ENCODE data around the gene GINS2. TPM values are rescaled to one million over a fixed set of nuclear protein-coding genes. Genes with fewer than 3 reads are reported as not detected.

GINS2 gene
- total RNA-seq, 1 donor from 2014 or later = 39.9 TPM

DNA sequence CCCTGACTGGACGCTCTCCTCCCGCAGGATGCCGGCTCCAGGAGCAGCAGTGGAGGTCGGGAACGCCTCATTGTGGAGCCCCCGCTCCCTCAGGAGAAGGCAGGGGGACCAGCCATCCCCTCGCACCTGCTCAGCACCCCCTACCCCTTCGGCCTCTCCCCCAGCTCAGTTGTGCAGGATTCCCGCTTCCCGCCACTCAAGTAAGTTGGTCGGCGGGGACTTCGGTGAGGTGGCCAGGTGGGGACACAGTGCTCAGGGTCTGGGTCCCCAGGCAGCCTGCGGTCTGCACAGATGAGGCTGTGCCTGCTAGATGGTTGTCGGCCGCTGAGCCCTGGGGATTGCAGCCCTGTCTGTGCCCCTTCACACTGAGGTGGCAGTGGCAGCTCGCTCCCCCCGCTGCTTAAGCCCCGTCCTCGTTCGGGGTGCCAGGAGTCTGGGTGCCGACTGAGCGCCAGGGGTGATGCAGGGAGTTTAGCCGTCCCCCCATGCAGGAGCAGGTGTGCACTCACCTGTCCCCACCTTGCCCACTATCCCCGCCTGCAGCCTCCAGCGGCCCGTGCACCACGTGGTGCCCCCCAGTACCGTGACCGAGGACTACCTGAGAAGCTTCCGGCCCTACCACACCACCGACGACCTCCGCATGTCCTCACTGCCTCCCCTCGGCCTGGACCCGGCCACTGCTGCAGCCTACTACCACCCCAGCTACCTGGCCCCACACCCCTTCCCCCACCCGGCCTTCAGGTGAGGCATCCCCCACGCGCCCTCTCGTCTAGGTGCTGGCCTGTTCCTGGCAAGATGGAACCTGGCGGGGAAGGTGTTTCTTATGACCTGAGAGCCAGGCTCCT, 34.3 kb downstream of the GINS2 start:
- no peaks in the 10 kb centered on the region for H3K9me3 Mint-ChIP-seq
- H3K36me3 Mint-ChIP-seq = peaks cover 4% of the 10 kb centered on the region
- no peaks in the 10 kb centered on the region for H3K27me3 Mint-ChIP-seq
- no peak overlapping the region for H3K4me3 Mint-ChIP-seq
- no peak overlapping the region for H3K27ac Mint-ChIP-seq
- TF ChIP-seq, protein P1, sequence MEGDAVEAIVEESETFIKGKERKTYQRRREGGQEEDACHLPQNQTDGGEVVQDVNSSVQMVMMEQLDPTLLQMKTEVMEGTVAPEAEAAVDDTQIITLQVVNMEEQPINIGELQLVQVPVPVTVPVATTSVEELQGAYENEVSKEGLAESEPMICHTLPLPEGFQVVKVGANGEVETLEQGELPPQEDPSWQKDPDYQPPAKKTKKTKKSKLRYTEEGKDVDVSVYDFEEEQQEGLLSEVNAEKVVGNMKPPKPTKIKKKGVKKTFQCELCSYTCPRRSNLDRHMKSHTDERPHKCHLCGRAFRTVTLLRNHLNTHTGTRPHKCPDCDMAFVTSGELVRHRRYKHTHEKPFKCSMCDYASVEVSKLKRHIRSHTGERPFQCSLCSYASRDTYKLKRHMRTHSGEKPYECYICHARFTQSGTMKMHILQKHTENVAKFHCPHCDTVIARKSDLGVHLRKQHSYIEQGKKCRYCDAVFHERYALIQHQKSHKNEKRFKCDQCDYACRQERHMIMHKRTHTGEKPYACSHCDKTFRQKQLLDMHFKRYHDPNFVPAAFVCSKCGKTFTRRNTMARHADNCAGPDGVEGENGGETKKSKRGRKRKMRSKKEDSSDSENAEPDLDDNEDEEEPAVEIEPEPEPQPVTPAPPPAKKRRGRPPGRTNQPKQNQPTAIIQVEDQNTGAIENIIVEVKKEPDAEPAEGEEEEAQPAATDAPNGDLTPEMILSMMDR (conservative IDR thresholded peaks at IDR 0.05) = no peak
- peaks cover 14% of the 10 kb centered on the region for H3K4me1 Mint-ChIP-seq (ENCODE audit: unreplicated experiment)
- no peak for DNase-seq (ENCODE audit: extremely low spot score, unreplicated experiment)

DNA sequence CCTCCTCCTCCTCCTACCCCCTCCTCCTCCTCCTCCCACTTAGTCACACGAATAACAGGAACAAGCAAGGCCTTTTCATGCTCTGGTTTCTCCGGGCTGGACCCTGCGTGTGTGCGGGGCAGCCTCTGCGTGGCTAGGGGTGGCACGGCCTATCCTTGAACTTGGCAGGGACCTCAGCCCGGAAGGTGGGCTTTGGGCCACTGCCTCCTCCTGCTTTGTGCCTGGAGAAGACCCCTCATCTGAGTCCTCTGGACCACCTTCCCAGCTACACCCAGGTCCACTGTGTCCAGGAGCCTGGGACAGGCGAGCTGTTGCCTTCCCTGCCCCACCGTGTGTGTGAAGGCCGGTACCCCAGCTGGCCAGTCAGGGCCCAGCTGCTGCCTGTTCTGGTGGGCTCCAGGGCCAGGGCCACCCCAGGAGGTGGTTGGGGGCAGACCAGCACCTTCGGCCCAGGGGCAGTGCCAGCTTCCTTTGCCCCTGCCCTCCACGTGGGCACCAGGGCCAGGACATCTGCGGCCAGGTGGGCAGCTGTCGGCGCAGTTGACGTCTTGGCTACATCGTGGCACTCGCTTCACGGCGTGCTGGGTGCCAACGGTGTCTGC, 35.4 kb downstream of the GINS2 start:
- Mint-ChIP-seq H3K4me1 (ENCODE audit: unreplicated experiment) (peaks cover 15% of the 10 kb centered on the region), H3K27me3 (no peaks in the 10 kb centered on the region), H3K36me3 (peaks cover 8% of the 10 kb centered on the region), H3K4me3 (no peak overlapping the region), H3K27ac (no peak overlapping the region), H3K9me3 (no peaks in the 10 kb centered on the region)
- no peak for DNase-seq (ENCODE audit: extremely low spot score, unreplicated experiment)
- TF ChIP-seq, protein P1 (conservative IDR thresholded peaks at IDR 0.05) = no peak

DNA sequence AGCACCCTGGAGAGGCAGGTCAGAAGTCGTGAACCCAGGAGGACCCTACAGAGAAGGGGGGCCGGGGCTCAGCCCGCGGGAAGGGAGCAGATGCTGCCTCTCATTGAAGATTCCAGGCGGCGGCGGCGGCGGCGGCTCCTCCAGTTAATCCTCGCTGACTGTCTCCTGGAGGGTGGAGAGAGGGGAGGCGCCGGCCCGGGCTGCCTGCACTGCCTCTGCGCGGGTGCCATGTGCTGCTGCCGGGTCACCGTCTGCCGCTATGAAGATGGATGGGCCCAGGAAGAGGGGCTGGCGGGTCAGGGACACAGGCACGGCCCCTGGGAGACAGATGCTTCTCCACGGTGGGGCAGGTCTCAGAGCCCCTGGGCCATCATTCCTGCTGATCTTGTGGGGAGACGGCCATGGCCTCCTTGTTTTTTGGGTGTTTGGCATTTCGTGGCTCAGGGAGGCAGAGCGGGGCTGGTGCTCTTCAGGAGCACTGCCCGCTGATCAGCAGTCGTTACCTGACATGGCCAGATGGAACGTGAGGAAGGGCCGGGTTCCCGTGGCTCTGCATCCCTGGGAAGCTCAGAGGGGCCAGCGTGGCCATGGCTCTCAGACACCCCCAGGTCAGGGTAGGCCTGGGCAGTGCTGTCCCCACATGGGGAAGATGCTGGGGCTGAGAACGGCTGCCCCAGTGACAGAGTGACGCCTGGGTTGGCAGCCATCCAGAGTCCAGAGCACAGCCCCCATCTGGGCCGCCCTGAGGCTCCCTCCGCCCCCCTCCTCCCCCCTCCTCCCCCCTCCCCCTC, 36.1 kb downstream of the GINS2 start:
- TF ChIP-seq, protein P1 (conservative IDR thresholded peaks at IDR 0.05) = no peak
- H3K9me3 Mint-ChIP-seq = no peaks in the 10 kb centered on the region
- H3K27ac Mint-ChIP-seq = peak overlapping the region; percentile 74
- peak overlapping the region; percentile 72 for H3K4me3 Mint-ChIP-seq
- H3K36me3 Mint-ChIP-seq = peaks cover 6% of the 10 kb centered on the region
- H3K4me1 Mint-ChIP-seq (ENCODE audit: unreplicated experiment) = peaks cover 15% of the 10 kb centered on the region
- no peak for DNase-seq (ENCODE audit: extremely low spot score, unreplicated experiment)
- H3K27me3 Mint-ChIP-seq = no peaks in the 10 kb centered on the region

DNA sequence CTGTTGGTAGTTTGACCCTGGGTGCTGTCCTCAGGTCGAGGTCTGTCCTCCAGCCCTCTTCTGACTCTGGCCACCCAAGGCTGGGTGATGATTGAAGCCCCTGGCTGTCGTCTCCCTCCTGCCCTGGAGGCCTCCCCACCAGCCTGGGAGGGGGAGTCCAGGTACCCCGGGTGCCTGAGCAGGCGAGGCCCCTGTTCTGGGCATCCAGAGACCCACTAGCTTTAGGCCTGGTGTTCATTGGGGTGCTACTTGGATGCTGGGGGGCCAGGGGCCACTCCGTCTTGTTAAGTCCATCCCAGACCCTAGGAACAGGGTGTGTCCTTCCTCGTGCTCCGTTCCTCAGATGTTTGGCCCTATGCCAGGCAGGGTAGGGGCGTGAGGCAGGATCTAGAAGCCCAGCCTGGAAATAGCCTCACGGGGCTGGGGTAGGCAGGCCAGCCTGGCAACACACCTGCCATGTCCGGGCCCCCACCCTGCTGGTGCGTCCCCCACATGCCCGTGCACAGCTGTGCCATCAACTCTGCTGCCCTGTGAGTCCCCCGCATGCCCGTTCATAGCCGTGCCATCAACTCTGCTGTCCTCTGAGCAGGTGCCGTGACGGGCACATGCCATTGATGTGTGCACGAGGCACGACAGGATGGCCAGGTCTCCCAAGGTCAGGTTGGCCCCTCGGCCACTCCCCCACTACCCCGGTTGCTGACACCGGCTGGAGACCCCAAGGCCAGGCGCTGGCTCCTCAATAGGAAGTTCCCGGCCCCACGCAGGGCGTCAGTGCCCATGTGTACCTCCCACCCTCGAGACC, 36.9 kb downstream of the GINS2 start:
- Mint-ChIP-seq H3K27me3 (no peaks in the 10 kb centered on the region), H3K36me3 (peaks cover 4% of the 10 kb centered on the region), H3K9me3 (no peaks in the 10 kb centered on the region), H3K4me3 (peak overlapping the region; percentile 72), H3K27ac (peak overlapping the region; percentile 74), H3K4me1 (ENCODE audit: unreplicated experiment) (peaks cover 15% of the 10 kb centered on the region)
- no peak for DNase-seq (ENCODE audit: extremely low spot score, unreplicated experiment)
- TF ChIP-seq, protein P1 (conservative IDR thresholded peaks at IDR 0.05) = no peak
